GM18499 (cell line): Measurements from ENCODE around the gene SENP7.
"Not testable (repeated sequence)": the region's sequence is repeated elsewhere in the genome, so short reads cannot be mapped to it uniquely, and the experiment has no call there.

Experiments
- ATAC-seq: cut with Tn5 transposase; IDR thresholded peaks from one replicate; pipeline ENCODE4 v1.9.1; 2021; ENCODE audit warnings: moderate number of reproducible peaks; ENCODE audit not compliant: insufficient read depth, unreplicated experiment

SENP7 gene

GRCh38 chr3:101529816-101530685 lies 17.0 kb upstream of the SENP7 start:
- no peak for ATAC-seq

GRCh38 chr3:101527906-101528305 lies 14.9 kb upstream of the SENP7 start:
- ATAC-seq, result no peak

- ATAC-seq, result no peak
Measured at GRCh38 chr3:101527441-101527840, 14.4 kb upstream of the SENP7 start.

- ATAC-seq, result no peak
Measured at GRCh38 chr3:101521211-101521701, 8.2 kb upstream of the SENP7 start.

- ATAC-seq, result no peak
Measured at GRCh38 chr3:101519685-101520365, 6.8 kb upstream of the SENP7 start.

GRCh38 chr3:101518421-101518871 lies 5.4 kb upstream of the SENP7 start:
- peak; percentile 99 for ATAC-seq

- ATAC-seq, result no peak
Measured at GRCh38 chr3:101513419-101513986, 491 bp upstream of the SENP7 start.

GRCh38 chr3:101512396-101512645 lies 691 bp downstream of the SENP7 start:
- ATAC-seq, result no peak

GRCh38 chr3:101509811-101510210 lies 3.2 kb downstream of the SENP7 start:
- ATAC-seq, result no peak

GRCh38 chr3:101509281-101509680 lies 3.7 kb downstream of the SENP7 start:
- ATAC-seq, result no peak

GRCh38 chr3:101501783-101502182 lies 11.2 kb downstream of the SENP7 start:
- no peak for ATAC-seq

- ATAC-seq, result no peak
Measured at GRCh38 chr3:101500208-101500607, 12.8 kb downstream of the SENP7 start.

GRCh38 chr3:101497803-101498202 lies 15.2 kb downstream of the SENP7 start:
- ATAC-seq, result no peak

GRCh38 chr3:101495552-101495951 lies 17.5 kb downstream of the SENP7 start:
- ATAC-seq, result no peak

GRCh38 chr3:101484805-101485620 lies 28.0 kb downstream of the SENP7 start:
- ATAC-seq, result no peak

GRCh38 chr3:101478980-101479379 lies 34.0 kb downstream of the SENP7 start:
- ATAC-seq, result no peak

- not testable (repeated sequence) for ATAC-seq
Measured at GRCh38 chr3:101474841-101475552, 38.0 kb downstream of the SENP7 start.

GRCh38 chr3:101468676-101469075 lies 44.3 kb downstream of the SENP7 start:
- ATAC-seq, result not testable (repeated sequence)

- not testable (repeated sequence) for ATAC-seq
Measured at GRCh38 chr3:101467310-101467663, 45.7 kb downstream of the SENP7 start.
